H9 (cell line): Measurements from ENCODE around the gene GAS2L2. TPM values are rescaled to one million over a fixed set of nuclear protein-coding genes. Genes with fewer than 3 reads are reported as not detected.

Experiments used
- DNase-seq: peaks from one replicate; pipeline ENCODE4 v3.0.0-alpha.2; 2017
- H2AFZ ChIP-seq: one replicate; pipeline ENCODE4 v1.6.1; 2013; ENCODE audit warnings: mild to moderate bottlenecking, low read length, control low read depth, moderate library complexity
- H2AK5ac ChIP-seq: 2 replicates; pipeline ENCODE4 v1.6.1; 2013; ENCODE audit warnings: low read length, control low read depth, mixed read lengths; ENCODE audit not compliant: insufficient read length
- H2BK120ac ChIP-seq: one replicate; pipeline ENCODE4 v1.6.1; 2013; ENCODE audit warnings: low read depth, mild to moderate bottlenecking, low read length, control low read depth, inconsistent platforms; ENCODE audit not compliant: poor library complexity, severe bottlenecking
- H2BK12ac ChIP-seq: 2 replicates; pipeline ENCODE4 v1.6.1; 2013; ENCODE audit warnings: low read length, control low read depth, mixed read lengths, low read depth; ENCODE audit not compliant: insufficient read length
- H2BK15ac ChIP-seq: 2 replicates; pipeline ENCODE4 v1.6.1; 2013; ENCODE audit warnings: low read depth, low read length, control low read depth
- H2BK20ac ChIP-seq: one replicate; pipeline ENCODE4 v1.6.1; 2013; ENCODE audit warnings: low read depth, mild to moderate bottlenecking, low read length, control low read depth, inconsistent platforms; ENCODE audit not compliant: poor library complexity, severe bottlenecking
- H2BK5ac ChIP-seq: 2 replicates; pipeline ENCODE4 v1.6.1; 2013; ENCODE audit warnings: low read length, control low read depth, mixed read lengths; ENCODE audit not compliant: insufficient read length
- H3K14ac ChIP-seq: 2 replicates; pipeline ENCODE4 v1.6.1; 2013; ENCODE audit warnings: low read length, control low read depth; ENCODE audit not compliant: insufficient read depth
- H3K18ac ChIP-seq: 2 replicates; pipeline ENCODE4 v1.6.1; 2013; ENCODE audit warnings: low read depth, mild to moderate bottlenecking, mixed read lengths, low read length, control low read depth; ENCODE audit not compliant: insufficient read length
- H3K23ac ChIP-seq: 2 replicates; pipeline ENCODE4 v1.6.1; 2013; ENCODE audit warnings: low read length, control low read depth, mixed read lengths, low read depth; ENCODE audit not compliant: insufficient read length
- H3K23me2 ChIP-seq: 2 replicates; pipeline ENCODE4 v1.6.1; 2013; ENCODE audit warnings: low read depth, mild to moderate bottlenecking, mixed read lengths, low read length, control low read depth; ENCODE audit not compliant: insufficient read length, poor library complexity, severe bottlenecking
- H3K27ac ChIP-seq: 2 replicates; pipeline ENCODE4 v1.5.1; 2013; ENCODE audit warnings: low read length, control low read depth, mixed read lengths, low read depth; ENCODE audit not compliant: insufficient read length
- H3K27me3 ChIP-seq: 2 replicates; pipeline ENCODE4 v1.6.1; 2013; ENCODE audit warnings: low read length, control low read depth, inconsistent platforms; ENCODE audit not compliant: insufficient read depth
- H3K4ac ChIP-seq: 2 replicates; pipeline ENCODE4 v1.6.1; 2013; ENCODE audit warnings: low read depth, mild to moderate bottlenecking, control low read depth, inconsistent platforms, low read length, moderate library complexity
- H3K4me1 ChIP-seq: 2 replicates; pipeline ENCODE4 v1.6.1; 2013; ENCODE audit warnings: low read length, control low read depth, inconsistent platforms; ENCODE audit not compliant: insufficient read depth
- H3K4me2 ChIP-seq: 2 replicates; pipeline ENCODE4 v1.6.1; 2013; ENCODE audit warnings: low read length, control low read depth, mixed read lengths; ENCODE audit not compliant: insufficient read length, insufficient read depth
- H3K56ac ChIP-seq: 2 replicates; pipeline ENCODE4 v1.6.1; 2013; ENCODE audit warnings: low read depth, mild to moderate bottlenecking, mixed read lengths, low read length, control low read depth; ENCODE audit not compliant: insufficient read length
- H3K79me1 ChIP-seq: 2 replicates; pipeline ENCODE4 v1.6.1; 2013; ENCODE audit warnings: low read depth, mild to moderate bottlenecking, moderate library complexity, low read length, control low read depth, inconsistent platforms; ENCODE audit not compliant: insufficient read depth, poor library complexity, severe bottlenecking
- H3K79me2 ChIP-seq: 2 replicates; pipeline ENCODE4 v1.6.1; 2013; ENCODE audit warnings: low read length, control low read depth, inconsistent platforms; ENCODE audit not compliant: insufficient read depth
- H3K9ac ChIP-seq: 2 replicates; pipeline ENCODE4 v1.6.1; 2013; ENCODE audit warnings: low read length, control low read depth, mixed read lengths; ENCODE audit not compliant: insufficient read length; ENCODE audit errors: extremely low read depth
- H3K9me3 ChIP-seq: one replicate; pipeline ENCODE4 v1.6.1; 2013; ENCODE audit warnings: low read depth, low read length, inconsistent platforms; ENCODE audit not compliant: control insufficient read depth
- H3T11ph ChIP-seq: one replicate; pipeline ENCODE4 v1.6.1; 2013; ENCODE audit warnings: mild to moderate bottlenecking, low read length, control low read depth, inconsistent platforms
- H4K20me1 ChIP-seq: one replicate; pipeline ENCODE4 v1.6.1; 2013; ENCODE audit not compliant: control insufficient read depth, insufficient read length, insufficient read depth
- H4K5ac ChIP-seq: 2 replicates; pipeline ENCODE4 v1.6.1; 2013; ENCODE audit warnings: low read depth, mild to moderate bottlenecking, mixed read lengths, low read length, control low read depth; ENCODE audit not compliant: insufficient read length
- H4K8ac ChIP-seq: replicated peaks from 2 replicates; pipeline ENCODE4 v1.6.1; 2013; ENCODE audit warnings: low read length, control low read depth, mixed read lengths, low read depth; ENCODE audit not compliant: insufficient read length
- H4K91ac ChIP-seq: 2 replicates; pipeline ENCODE4 v1.6.1; 2013; ENCODE audit warnings: low read depth, mild to moderate bottlenecking, moderate library complexity, mixed read lengths, low read length, control low read depth; ENCODE audit not compliant: insufficient read length
- H3K27ac Mint-ChIP-seq, 3 experiments: 2 replicates in 2 of 3; 3 replicates in 1 of 3; pipeline ENCODE4 v1.8.0; 2020 to 2021; ENCODE audit warnings: mixed read lengths in 3 of 3, mild to moderate bottlenecking in 1 of 3, moderate library complexity in 1 of 3
- H3K27me3 Mint-ChIP-seq: 2 replicates; pipeline ENCODE4 v1.8.0; 2021; ENCODE audit warnings: low read depth, mild to moderate bottlenecking, moderate library complexity, mixed read lengths
- H3K36me3 Mint-ChIP-seq, 3 experiments: 2 replicates in 2 of 3; 3 replicates in 1 of 3; pipeline ENCODE4 v1.8.0; 2020 to 2021; ENCODE audit warnings: low read depth in 3 of 3, mixed read lengths in 3 of 3; ENCODE audit not compliant: insufficient read depth in 1 of 3
- H3K4me1 Mint-ChIP-seq, 2 experiments: 2 replicates each; pipeline ENCODE4 v1.8.0; 2020; ENCODE audit warnings: mixed read lengths in 2 of 2
- H3K4me3 Mint-ChIP-seq, 2 experiments: 2 replicates in 1 of 2; 3 replicates in 1 of 2; pipeline ENCODE4 v1.8.0; 2020 to 2021; ENCODE audit warnings: mild to moderate bottlenecking in 2 of 2, mixed read lengths in 2 of 2, moderate library complexity in 1 of 2
- H3K9me3 Mint-ChIP-seq, 2 experiments: 2 replicates in 1 of 2; 3 replicates in 1 of 2; pipeline ENCODE4 v1.8.0; 2020; ENCODE audit warnings: mild to moderate bottlenecking in 2 of 2, mixed read lengths in 2 of 2, moderate library complexity in 1 of 2
- WGBS: extraction: QIAGEN DNeasy Blood & Tissue Kit; methylation state at CpG from one replicate; pipeline ENCODE4 v1.1.7; 2013; ENCODE audit warnings: missing lambda C conversion rate, low lambda C conversion rate, mixed read lengths; ENCODE audit not compliant: insufficient read length; ENCODE audit errors: extremely low coverage; 5-methylcytosine and 5-hydroxymethylcytosine counted together
- total RNA-seq: library from RNA; stranded (reverse); gene quantifications from 2 replicates; pipeline ENCODE4 v1.2.1, GENCODE V29; 2021
- TF ChIP-seq, protein P1 (sequence below): fragments of 200-600 bp; sonication (generic); conservative IDR thresholded peaks from 3 replicates; pipeline ENCODE4 v1.8.0; 2021; ENCODE audit warnings: antibody characterized with exemption, mild to moderate bottlenecking

GAS2L2 gene
- total RNA-seq, 1 experiment from 2014 or later: not detected

DNA sequence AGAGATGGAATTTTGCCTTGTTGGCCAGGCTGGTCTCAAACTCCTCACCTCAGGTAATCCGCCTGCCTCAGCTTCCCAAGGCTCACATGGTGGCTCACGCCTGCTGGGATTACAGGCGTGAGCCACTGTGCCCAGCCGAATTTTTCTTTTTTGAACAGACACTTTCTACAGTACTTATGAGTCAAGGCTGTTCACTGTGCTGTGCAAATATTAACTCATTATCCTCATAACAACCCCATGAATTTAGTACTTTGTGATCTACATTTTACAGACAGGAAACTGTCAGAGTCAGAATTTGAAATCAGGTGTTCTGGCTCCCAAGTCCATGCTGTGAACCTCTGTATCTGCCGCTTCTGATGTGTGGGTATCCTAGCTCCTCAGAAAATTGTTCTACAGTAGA is 47.3 kb downstream of the GAS2L2 start:
- Histone ChIP-seq H3K4me1 (no peaks in the 10 kb centered on the region), H2BK120ac (no peak overlapping the region), H2BK20ac (no peak overlapping the region), H2BK5ac (no peak overlapping the region), H3K56ac (no peak overlapping the region), H4K20me1 (no peaks in the 10 kb centered on the region), H3T11ph (no peak overlapping the region), H3K18ac (no peak overlapping the region), H2BK12ac (no peak overlapping the region), H4K5ac (no peak overlapping the region), H3K79me2 (no peaks in the 10 kb centered on the region), H3K4ac (no peak overlapping the region), H3K9ac (no peak overlapping the region), H4K91ac (no peak overlapping the region), H2BK15ac (no peak overlapping the region), H3K79me1 (no peaks in the 10 kb centered on the region), H3K23me2 (no peaks in the 10 kb centered on the region), H3K14ac (no peak overlapping the region), H4K8ac (no peak overlapping the region), H3K27me3 (no peaks in the 10 kb centered on the region), H3K9me3 (no peaks in the 10 kb centered on the region), H3K4me2 (no peak overlapping the region), H3K27ac (no peak overlapping the region), H2AFZ (no peak overlapping the region), H2AK5ac (no peak overlapping the region), H3K23ac (no peak overlapping the region)
- Mint-ChIP-seq H3K9me3 (no peaks in the 10 kb centered on the region; a peak in 1 of 5 replicates), H3K27me3 (no peaks in the 10 kb centered on the region), H3K4me3 (no peak overlapping the region), H3K36me3 (peaks cover 11 to 28% (median 20%) of the 10 kb centered on the region in 3 experiments), H3K4me1 (no peaks in the 10 kb centered on the region), H3K27ac (no peak overlapping the region)
- TF ChIP-seq, protein P1, sequence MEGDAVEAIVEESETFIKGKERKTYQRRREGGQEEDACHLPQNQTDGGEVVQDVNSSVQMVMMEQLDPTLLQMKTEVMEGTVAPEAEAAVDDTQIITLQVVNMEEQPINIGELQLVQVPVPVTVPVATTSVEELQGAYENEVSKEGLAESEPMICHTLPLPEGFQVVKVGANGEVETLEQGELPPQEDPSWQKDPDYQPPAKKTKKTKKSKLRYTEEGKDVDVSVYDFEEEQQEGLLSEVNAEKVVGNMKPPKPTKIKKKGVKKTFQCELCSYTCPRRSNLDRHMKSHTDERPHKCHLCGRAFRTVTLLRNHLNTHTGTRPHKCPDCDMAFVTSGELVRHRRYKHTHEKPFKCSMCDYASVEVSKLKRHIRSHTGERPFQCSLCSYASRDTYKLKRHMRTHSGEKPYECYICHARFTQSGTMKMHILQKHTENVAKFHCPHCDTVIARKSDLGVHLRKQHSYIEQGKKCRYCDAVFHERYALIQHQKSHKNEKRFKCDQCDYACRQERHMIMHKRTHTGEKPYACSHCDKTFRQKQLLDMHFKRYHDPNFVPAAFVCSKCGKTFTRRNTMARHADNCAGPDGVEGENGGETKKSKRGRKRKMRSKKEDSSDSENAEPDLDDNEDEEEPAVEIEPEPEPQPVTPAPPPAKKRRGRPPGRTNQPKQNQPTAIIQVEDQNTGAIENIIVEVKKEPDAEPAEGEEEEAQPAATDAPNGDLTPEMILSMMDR: no peak
- no peak for DNase-seq
- WGBS: no CpG with 5 or more reads among the region's 5 CpGs
